HG03108 (cell line): ENCODE results near the gene WAPL.
"Not testable (repeated sequence)": the region's sequence is repeated elsewhere in the genome, so short reads cannot be mapped to it uniquely, and the experiment has no call there.

ENCODE experiments used
- ATAC-seq: cut with Tn5 transposase; IDR thresholded peaks from one replicate; pipeline ENCODE4 v1.9.1; 2021; ENCODE audit warnings: moderate library complexity; ENCODE audit not compliant: unreplicated experiment

WAPL gene

GRCh38 chr10:86391236-86391840, 130.3 kb downstream of the WAPL start:
- ATAC-seq: no peak

- no peak for ATAC-seq
These were observed 131.1 kb downstream of the WAPL start for GRCh38 chr10:86390337-86391120.

GRCh38 chr10:86389441-86390193, 132.0 kb downstream of the WAPL start:
- ATAC-seq: peak; percentile 56

- ATAC-seq: not testable (repeated sequence)
These were observed 132.5 kb downstream of the WAPL start for GRCh38 chr10:86389109-86389440.

GRCh38 chr10:86388119-86388704, 133.4 kb downstream of the WAPL start:
- ATAC-seq: no peak

GRCh38 chr10:86387178-86387794, 134.3 kb downstream of the WAPL start:
- no peak for ATAC-seq

GRCh38 chr10:86385806-86386205, 135.8 kb downstream of the WAPL start:
- no peak for ATAC-seq
